Naive B cell (primary cell): ENCODE results near the gene RNF126. TPM values are rescaled to one million over a fixed set of nuclear protein-coding genes. Genes with fewer than 3 reads are reported as not detected.
A peak's percentile ranks its signal among the peaks of the same experiment; 100 is the strongest.
"Not testable (repeated sequence)": the region's sequence is repeated elsewhere in the genome, so short reads cannot be mapped to it uniquely, and the experiment has no call there.

Source experiments
- ATAC-seq, 2 donors: fragments of 150-1000 bp; cut with Tn5 transposase; 2 replicates each; pipeline ENCODE4 v1.10.0; 2021; ENCODE audit warnings: low read depth in 2 of 2, mild to moderate bottlenecking in 2 of 2, moderate library complexity in 2 of 2
- DNase-seq: peaks from one replicate; pipeline ENCODE4 v3.0.0; 2022
- H3K27ac Mint-ChIP-seq, 6 donors: one replicate each; pipeline ENCODE4 v1.8.0; 2020 to 2022; ENCODE audit warnings: mild to moderate bottlenecking in 6 of 6, mixed read lengths in 6 of 6, moderate library complexity in 5 of 6, inconsistent platforms in 2 of 6
- H3K27me3 Mint-ChIP-seq, 3 donors: one replicate each; pipeline ENCODE4 v1.8.0; 2021 to 2022; ENCODE audit warnings: mixed read lengths in 3 of 3, mild to moderate bottlenecking in 1 of 3
- H3K36me3 Mint-ChIP-seq, 2 donors: one replicate each; pipeline ENCODE4 v1.8.0; 2020 to 2022; ENCODE audit warnings: mixed read lengths in 2 of 2, inconsistent platforms in 1 of 2, mild to moderate bottlenecking in 1 of 2
- H3K4me1 Mint-ChIP-seq, 3 donors: one replicate each; pipeline ENCODE4 v1.8.0; 2020 to 2022; ENCODE audit warnings: mixed read lengths in 3 of 3, inconsistent platforms in 1 of 3, mild to moderate bottlenecking in 1 of 3, moderate library complexity in 1 of 3
- H3K4me3 Mint-ChIP-seq, 8 donors: one replicate each; pipeline ENCODE4 v1.8.0; 2020 to 2022; ENCODE audit warnings: mild to moderate bottlenecking in 8 of 8, mixed read lengths in 8 of 8, moderate library complexity in 8 of 8, inconsistent platforms in 2 of 8
- H3K9me3 Mint-ChIP-seq, 7 donors: one replicate each; pipeline ENCODE4 v1.8.0; 2020 to 2022; ENCODE audit warnings: mixed read lengths in 7 of 7, mild to moderate bottlenecking in 5 of 7, inconsistent platforms in 2 of 7, moderate library complexity in 1 of 7
- polyA plus RNA-seq, 6 donors: library from polyadenylated mRNA; unstranded; fragments of 300-500 nt; fragmentation: Illumina TruSeq; gene quantifications; one replicate each; pipeline ENCODE4 v1.2.3, GENCODE V29; 2021; ENCODE audit warnings: low read depth in 6 of 6

RNF126 gene
- polyA plus RNA-seq, 6 donors from 2014 or later, result 51.0 to 72.4 (median 59.1) TPM

DNA sequence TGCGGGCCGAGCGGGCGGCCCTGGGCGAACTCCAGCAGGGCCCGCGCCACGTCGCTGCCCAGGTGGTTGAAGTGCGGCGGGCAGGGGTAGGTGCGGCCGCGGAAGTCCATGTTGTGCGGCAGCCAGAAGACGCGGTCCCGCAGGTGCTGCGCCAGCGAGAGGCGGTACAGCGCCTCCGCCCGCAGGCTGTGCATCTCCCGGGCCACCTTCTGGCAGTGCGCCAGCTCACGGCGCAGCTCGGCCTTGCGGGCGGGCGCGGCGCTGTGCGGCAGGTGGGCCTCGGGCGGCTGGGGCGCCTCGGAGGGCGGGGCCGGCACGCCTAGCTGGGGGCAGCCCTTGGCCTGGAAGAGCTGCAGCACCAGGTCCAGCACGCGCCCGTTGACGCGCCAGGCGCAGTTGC is 41.8 kb downstream of the RNF126 start:
- H3K9me3 Mint-ChIP-seq, DNase-seq, H3K36me3 Mint-ChIP-seq, H3K4me3 Mint-ChIP-seq, H3K27ac Mint-ChIP-seq, ATAC-seq, H3K4me1 Mint-ChIP-seq, H3K27me3 Mint-ChIP-seq: not testable (repeated sequence)

- H3K27ac Mint-ChIP-seq, result no peak overlapping the region
- peaks cover 0 to 3% (median 0%) of the 10 kb centered on the region in 3 donors for H3K4me1 Mint-ChIP-seq
- H3K4me3 Mint-ChIP-seq, result no peak overlapping the region
- H3K9me3 Mint-ChIP-seq, result no peaks in the 10 kb centered on the region
- peaks cover 3 to 8% of the 10 kb centered on the region in 2 donors for H3K36me3 Mint-ChIP-seq
- ATAC-seq (no peak), DNase-seq (no peak)
- H3K27me3 Mint-ChIP-seq, result peaks cover 0 to 4% (median 0%) of the 10 kb centered on the region in 3 donors
Observed at GRCh38 chr19:620166-620862, 42.7 kb downstream of the RNF126 start.

DNA sequence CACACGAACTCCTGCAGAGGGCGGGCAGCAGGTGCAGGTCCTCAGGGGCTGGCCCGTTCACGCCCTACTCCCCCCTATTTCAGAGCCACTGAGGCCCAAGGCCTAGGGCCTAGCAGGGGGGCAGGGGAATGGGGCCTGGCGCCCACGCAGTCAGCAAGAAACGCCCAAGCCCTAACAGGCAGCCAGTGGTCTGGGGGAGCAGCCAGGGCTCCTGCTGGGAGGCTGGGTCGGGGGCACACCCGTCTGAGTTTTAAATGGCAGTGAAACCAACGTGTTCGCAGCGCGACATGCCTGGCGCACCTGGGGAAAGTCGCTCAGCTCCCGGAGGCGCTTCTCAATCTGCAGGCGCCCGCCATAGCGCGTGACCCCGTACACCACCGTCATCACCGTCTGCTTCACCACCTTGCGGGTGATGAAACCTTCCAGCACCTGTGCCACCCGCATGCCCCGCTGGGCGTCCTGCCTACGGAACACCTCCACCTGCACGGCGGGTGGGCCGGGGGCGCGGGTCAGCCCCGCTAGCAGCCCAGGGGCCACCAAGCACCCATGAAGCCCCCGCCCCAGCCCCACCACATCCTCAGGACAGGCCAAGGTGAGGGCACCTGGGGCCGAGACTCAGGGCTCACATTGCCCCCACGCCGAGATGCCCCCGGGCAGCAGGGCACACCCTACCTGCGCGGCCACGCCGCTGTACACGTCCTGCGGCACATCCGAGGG is 43.6 kb downstream of the RNF126 start:
- ATAC-seq (no peak), DNase-seq (no peak)
- Mint-ChIP-seq H3K36me3 (peaks cover 3 to 8% of the 10 kb centered on the region in 2 donors), H3K9me3 (no peaks in the 10 kb centered on the region), H3K27me3 (peaks cover 3 to 4% (median 3%) of the 10 kb centered on the region in 3 donors), H3K27ac (no peak overlapping the region), H3K4me3 (no peak overlapping the region), H3K4me1 (peaks cover 0 to 8% (median 0%) of the 10 kb centered on the region in 3 donors)

DNA sequence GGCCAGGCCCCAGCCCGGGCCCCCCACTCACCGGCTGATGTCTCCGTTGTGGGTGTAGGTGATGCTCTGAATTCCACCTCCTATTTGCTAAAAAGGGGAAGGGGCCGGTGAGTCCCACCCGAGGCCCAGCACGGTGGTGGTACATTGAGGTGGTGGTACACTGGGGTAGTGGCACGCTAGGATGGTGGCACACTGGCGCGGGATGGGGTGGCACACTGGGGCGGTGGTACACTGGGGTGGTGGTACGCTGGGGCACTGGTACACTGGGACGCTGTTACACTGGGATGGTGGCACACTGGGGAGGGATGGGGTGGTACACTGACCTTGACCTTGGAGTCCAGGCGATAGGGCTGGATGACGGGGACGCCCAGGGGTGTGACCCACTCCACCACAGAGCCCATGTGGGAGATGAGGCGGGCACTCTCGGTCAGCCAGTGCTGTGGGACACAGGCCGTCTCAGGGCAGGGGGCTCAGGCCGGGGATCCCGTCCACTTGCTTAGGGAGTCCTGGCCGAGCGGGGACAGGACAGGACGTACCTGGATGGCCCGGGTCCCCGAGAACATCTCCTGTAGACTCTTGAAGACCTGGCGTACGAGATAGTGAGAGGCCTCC is 44.2 kb downstream of the RNF126 start:
- H3K27me3 Mint-ChIP-seq, result peaks cover 4 to 8% (median 6%) of the 10 kb centered on the region in 3 donors
- peaks cover 3 to 8% of the 10 kb centered on the region in 2 donors for H3K36me3 Mint-ChIP-seq
- DNase-seq, result no peak
- H3K9me3 Mint-ChIP-seq, result no peaks in the 10 kb centered on the region
- H3K27ac Mint-ChIP-seq, result peak overlapping the region in 1 of 6 donors; percentile 9
- H3K4me1 Mint-ChIP-seq, result peaks cover 0 to 9% (median 0%) of the 10 kb centered on the region in 3 donors
- no peak for ATAC-seq
- H3K4me3 Mint-ChIP-seq, result no peak overlapping the region

DNA sequence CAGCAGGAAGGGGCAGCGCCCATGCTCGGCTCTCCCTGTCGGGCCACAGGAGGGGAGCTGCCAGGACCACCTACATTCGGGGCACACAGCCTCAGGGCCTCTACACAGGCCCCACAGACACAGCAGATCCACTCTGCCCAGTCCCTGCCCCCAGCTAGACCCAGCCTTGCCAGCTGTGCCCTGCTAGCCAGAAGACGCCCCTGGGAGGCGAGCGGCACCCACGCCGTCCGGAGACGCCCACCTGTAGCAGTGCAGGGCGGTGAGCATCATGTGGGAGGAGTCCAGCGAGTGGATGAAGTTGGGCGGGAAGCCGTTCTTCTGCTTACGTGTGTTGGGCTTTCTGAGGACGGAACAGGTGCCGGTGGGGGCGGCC is 44.8 kb downstream of the RNF126 start:
- no peak overlapping the region for H3K4me3 Mint-ChIP-seq
- ATAC-seq (no peak), DNase-seq (no peak)
- H3K36me3 Mint-ChIP-seq, result peaks cover 3 to 8% of the 10 kb centered on the region in 2 donors
- no peaks in the 10 kb centered on the region for H3K9me3 Mint-ChIP-seq
- peak overlapping the region in 2 of 6 donors; percentile 24 to 47 for H3K27ac Mint-ChIP-seq
- H3K27me3 Mint-ChIP-seq, result peaks cover 4 to 8% (median 6%) of the 10 kb centered on the region in 3 donors
- H3K4me1 Mint-ChIP-seq, result peaks cover 0 to 9% (median 0%) of the 10 kb centered on the region in 3 donors

GRCh38 chr19:617551-618246 is 45.3 kb downstream of the RNF126 start:
- peaks cover 4 to 8% (median 6%) of the 10 kb centered on the region in 3 donors for H3K27me3 Mint-ChIP-seq
- peaks cover 3 to 8% of the 10 kb centered on the region in 2 donors for H3K36me3 Mint-ChIP-seq
- H3K9me3 Mint-ChIP-seq, result no peaks in the 10 kb centered on the region
- H3K27ac Mint-ChIP-seq, result peak overlapping the region in 2 of 6 donors; percentile 24 to 47
- H3K4me1 Mint-ChIP-seq, result peaks cover 0 to 9% (median 0%) of the 10 kb centered on the region in 3 donors
- ATAC-seq (no peak), DNase-seq (no peak)
- H3K4me3 Mint-ChIP-seq, result no peak overlapping the region

DNA sequence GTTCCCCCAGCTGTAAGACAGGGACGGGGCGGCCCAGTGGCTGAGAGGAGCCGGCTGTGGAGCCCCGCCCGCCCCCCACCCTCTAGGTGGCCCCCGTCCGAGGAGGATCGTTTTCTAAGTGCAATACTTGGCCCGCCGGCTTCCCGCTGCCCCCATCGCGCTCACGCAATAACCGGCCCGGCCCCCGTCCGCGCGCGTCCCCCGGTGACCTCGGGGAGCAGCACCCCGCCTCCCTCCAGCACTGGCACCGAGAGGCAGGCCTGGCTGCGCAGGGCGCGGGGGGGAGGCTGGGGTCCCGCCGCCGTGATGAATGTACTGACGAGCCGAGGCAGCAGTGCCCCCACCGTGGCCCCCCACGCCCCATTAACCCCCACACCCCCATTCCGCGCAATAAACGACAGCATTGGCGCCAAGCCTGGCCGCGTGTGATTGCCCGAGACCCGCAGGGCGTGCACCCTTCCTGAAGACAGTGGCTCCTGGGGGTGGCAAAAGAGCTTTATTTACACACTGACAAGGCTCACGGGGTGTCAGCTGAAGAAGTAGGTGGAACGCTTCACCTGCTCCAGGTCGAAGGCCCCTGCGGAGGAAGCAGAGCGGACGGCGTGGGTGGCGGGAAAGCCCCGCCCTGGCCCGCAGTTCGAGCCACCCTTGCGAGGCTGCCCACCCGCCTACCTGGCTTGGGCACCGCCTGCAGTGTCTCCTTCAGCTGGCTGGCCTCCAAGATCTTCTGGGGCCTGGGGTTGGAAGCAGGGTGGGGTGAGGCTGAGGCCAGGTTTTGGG is 46.1 kb downstream of the RNF126 start:
- H3K27me3 Mint-ChIP-seq, result peaks cover 4 to 8% (median 6%) of the 10 kb centered on the region in 3 donors
- H3K27ac Mint-ChIP-seq, result no peak overlapping the region
- H3K4me3 Mint-ChIP-seq, result no peak overlapping the region
- ATAC-seq, result no peak
- H3K9me3 Mint-ChIP-seq, result no peaks in the 10 kb centered on the region
- H3K36me3 Mint-ChIP-seq, result peaks cover 3 to 8% of the 10 kb centered on the region in 2 donors
- DNase-seq, result no peak
- peaks cover 0 to 9% (median 0%) of the 10 kb centered on the region in 3 donors for H3K4me1 Mint-ChIP-seq

- Mint-ChIP-seq H3K4me1 (peaks cover 0 to 14% (median 1%) of the 10 kb centered on the region in 3 donors), H3K36me3 (peaks cover 3 to 8% of the 10 kb centered on the region in 2 donors), H3K27me3 (peaks cover 4 to 8% (median 6%) of the 10 kb centered on the region in 3 donors), H3K4me3 (no peak overlapping the region), H3K9me3 (no peaks in the 10 kb centered on the region), H3K27ac (no peak overlapping the region)
- DNase-seq (no peak), ATAC-seq (peak in 1 of 2 donors; percentile 20)
Observed at GRCh38 chr19:616062-616700, 46.8 kb downstream of the RNF126 start.

GRCh38 chr19:615619-616018 is 47.4 kb downstream of the RNF126 start:
- Mint-ChIP-seq H3K27me3 (peaks cover 4 to 8% (median 6%) of the 10 kb centered on the region in 3 donors), H3K36me3 (peaks cover 3 to 8% of the 10 kb centered on the region in 2 donors), H3K4me1 (peaks cover 5 to 18% (median 7%) of the 10 kb centered on the region in 3 donors), H3K9me3 (no peaks in the 10 kb centered on the region), H3K4me3 (peak overlapping the region in 6 of 8 donors; percentile 17 to 77 (median 57)), H3K27ac (no peak overlapping the region)
- peak in 1 of 2 donors; percentile 9 for ATAC-seq
- DNase-seq, result no peak

GRCh38 chr19:613732-614567 is 49.1 kb downstream of the RNF126 start:
- H3K36me3 Mint-ChIP-seq, result peaks cover 3 to 8% of the 10 kb centered on the region in 2 donors
- no peak overlapping the region for H3K27ac Mint-ChIP-seq
- ATAC-seq (no peak), DNase-seq (no peak)
- peaks cover 4 to 8% (median 6%) of the 10 kb centered on the region in 3 donors for H3K27me3 Mint-ChIP-seq
- no peaks in the 10 kb centered on the region for H3K9me3 Mint-ChIP-seq
- H3K4me3 Mint-ChIP-seq, result peak overlapping the region in 1 of 8 donors; percentile 11
- peaks cover 7 to 18% (median 8%) of the 10 kb centered on the region in 3 donors for H3K4me1 Mint-ChIP-seq

DNA sequence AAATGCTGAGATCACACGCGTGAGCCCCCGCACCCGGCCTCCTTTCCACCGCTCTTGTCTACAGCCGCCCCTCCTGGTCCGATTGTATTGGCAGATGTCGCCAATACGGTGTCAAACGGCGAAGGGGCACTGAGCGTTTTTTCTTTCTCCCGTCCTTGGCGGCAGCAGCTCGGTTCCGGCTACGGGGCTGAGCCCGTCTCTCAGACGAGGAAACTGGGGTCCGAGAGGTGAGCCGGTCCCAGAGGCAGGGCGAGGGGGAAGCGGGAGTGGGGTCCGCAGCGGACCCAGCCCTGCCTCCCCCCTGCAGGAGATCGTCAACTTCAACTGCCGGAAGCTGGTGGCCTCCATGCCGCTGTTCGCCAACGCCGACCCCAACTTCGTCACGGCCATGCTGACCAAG is 50.1 kb downstream of the RNF126 start:
- Mint-ChIP-seq H3K4me1 (peaks cover 7 to 18% (median 8%) of the 10 kb centered on the region in 3 donors), H3K9me3 (no peaks in the 10 kb centered on the region), H3K4me3 (no peak overlapping the region), H3K27ac (no peak overlapping the region), H3K27me3 (peaks cover 4 to 8% (median 6%) of the 10 kb centered on the region in 3 donors), H3K36me3 (peaks cover 0 to 3% of the 10 kb centered on the region in 2 donors)
- no peak for DNase-seq
- no peak for ATAC-seq
